Measurements from ENCODE around the gene IL4I1. TPM values are rescaled to one million over a fixed set of nuclear protein-coding genes. Genes with fewer than 3 reads are reported as not detected.

Gene IL4I1
- total RNA-seq, 6 donors from 2014 or later = 0.44 to 7.3 (median 2.1) TPM

DNA sequence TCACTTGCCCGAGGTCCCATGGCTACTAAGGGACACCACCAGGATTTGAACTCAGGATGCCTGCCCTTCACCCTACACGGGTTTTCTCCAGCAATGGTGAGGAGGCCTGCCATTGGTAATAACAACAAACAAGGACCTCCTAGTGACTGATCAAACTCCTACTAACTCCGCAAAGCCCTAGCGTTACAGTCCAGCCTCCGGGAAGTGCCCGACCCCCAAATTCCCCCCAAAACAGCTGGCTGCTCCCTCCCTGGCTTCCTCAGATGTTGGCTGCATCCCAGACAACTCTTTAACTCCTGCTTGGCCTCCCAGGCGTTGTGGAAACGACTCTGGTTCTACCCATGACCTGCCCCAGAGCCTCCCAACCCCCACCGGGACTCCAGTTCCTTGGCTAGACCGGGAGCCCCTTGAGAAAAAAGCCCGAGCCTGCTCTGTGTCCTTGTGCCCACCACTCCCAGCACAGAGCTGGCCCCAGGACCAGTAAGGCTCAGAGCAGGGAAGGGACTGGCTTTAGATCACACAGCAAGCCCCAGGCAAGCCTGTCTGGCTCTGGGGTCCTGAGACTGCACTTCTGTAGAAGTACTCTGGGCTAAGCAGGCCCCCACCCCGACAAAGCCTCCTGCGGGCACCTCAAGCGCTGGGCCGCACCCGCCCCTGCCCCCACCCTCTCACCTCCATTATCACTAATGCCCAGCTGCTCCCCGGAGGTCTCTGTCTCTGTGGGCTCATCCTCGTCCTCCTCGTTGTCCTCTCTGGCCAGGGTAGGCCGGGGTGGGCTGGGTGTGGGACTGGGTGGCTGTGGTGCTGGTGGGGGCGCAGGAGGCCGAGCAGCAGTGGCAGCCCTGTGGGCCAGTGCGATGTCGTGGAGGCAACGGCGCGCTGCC lies 24.2 kb downstream of the IL4I1 start:
- no peak for ATAC-seq (ENCODE audit: low FRiP score in 2 of 2)
- Histone ChIP-seq H3K4me3 (no peak overlapping the region), H3K27ac (peak overlapping the region in 1 of 4 donors; percentile 32), H3K27me3 (no peaks in the 10 kb centered on the region), H3K36me3 (peaks cover 0 to 14% (median 7%) of the 10 kb centered on the region in 4 donors), H3K4me1 (peaks cover 32 to 51% (median 40%) of the 10 kb centered on the region in 4 donors), H3K9me3 (no peaks in the 10 kb centered on the region)
- DNase-seq = no peak
- WGBS, 2 donors = 78 to 89% methylated on average over 3 to 27 of the region's 27 CpGs
- TF ChIP-seq POLR2AphosphoS5 (IDR thresholded peaks at IDR 0.05) = no peak
- TF ChIP-seq POLR2A (IDR thresholded peaks at IDR 0.05) = no peak
- TF ChIP-seq, protein P1, sequence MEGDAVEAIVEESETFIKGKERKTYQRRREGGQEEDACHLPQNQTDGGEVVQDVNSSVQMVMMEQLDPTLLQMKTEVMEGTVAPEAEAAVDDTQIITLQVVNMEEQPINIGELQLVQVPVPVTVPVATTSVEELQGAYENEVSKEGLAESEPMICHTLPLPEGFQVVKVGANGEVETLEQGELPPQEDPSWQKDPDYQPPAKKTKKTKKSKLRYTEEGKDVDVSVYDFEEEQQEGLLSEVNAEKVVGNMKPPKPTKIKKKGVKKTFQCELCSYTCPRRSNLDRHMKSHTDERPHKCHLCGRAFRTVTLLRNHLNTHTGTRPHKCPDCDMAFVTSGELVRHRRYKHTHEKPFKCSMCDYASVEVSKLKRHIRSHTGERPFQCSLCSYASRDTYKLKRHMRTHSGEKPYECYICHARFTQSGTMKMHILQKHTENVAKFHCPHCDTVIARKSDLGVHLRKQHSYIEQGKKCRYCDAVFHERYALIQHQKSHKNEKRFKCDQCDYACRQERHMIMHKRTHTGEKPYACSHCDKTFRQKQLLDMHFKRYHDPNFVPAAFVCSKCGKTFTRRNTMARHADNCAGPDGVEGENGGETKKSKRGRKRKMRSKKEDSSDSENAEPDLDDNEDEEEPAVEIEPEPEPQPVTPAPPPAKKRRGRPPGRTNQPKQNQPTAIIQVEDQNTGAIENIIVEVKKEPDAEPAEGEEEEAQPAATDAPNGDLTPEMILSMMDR (IDR thresholded peaks at IDR 0.05) = no peak
- TF ChIP-seq EP300 (IDR thresholded peaks at IDR 0.05) = no peak

GRCh38 chr19:49871349-49871985 lies 25.2 kb downstream of the IL4I1 start:
- DNase-seq (no peak), ATAC-seq (ENCODE audit: low FRiP score in 2 of 2) (no peak)
- H3K27me3 ChIP-seq = no peaks in the 10 kb centered on the region
- H3K27ac ChIP-seq = no peak overlapping the region
- peaks cover 36 to 55% (median 43%) of the 10 kb centered on the region in 4 donors for H3K4me1 ChIP-seq
- WGBS, 2 donors = 94 to 97% methylated on average over 7 to 17 of the region's 17 CpGs
- TF ChIP-seq POLR2AphosphoS5 (IDR thresholded peaks at IDR 0.05) (no peak), EP300 (IDR thresholded peaks at IDR 0.05) (no peak), POLR2A (IDR thresholded peaks at IDR 0.05) (no peak)
- TF ChIP-seq, protein P1 (IDR thresholded peaks at IDR 0.05) = no peak
- H3K9me3 ChIP-seq = no peaks in the 10 kb centered on the region
- peaks cover 0 to 14% (median 7%) of the 10 kb centered on the region in 4 donors for H3K36me3 ChIP-seq
- H3K4me3 ChIP-seq = no peak overlapping the region

- DNase-seq = peak in 1 of 2 donors; percentile 69
- H3K27me3 ChIP-seq = no peaks in the 10 kb centered on the region
- peaks cover 42 to 61% (median 48%) of the 10 kb centered on the region in 4 donors for H3K4me1 ChIP-seq
- H3K9me3 ChIP-seq = no peaks in the 10 kb centered on the region
- peak overlapping the region; percentile 17 to 78 (median 53) for H3K4me3 ChIP-seq
- 77% methylated on average over 15 of the region's 15 CpGs; no CpG with 5 or more reads in 1 of the 2 donors for WGBS, 2 donors
- peak overlapping the region; percentile 87 to 94 (median 90) for H3K27ac ChIP-seq
- H3K36me3 ChIP-seq = peaks cover 0 to 14% (median 7%) of the 10 kb centered on the region in 4 donors
- TF ChIP-seq POLR2AphosphoS5 (IDR thresholded peaks at IDR 0.05) (no peak), EP300 (IDR thresholded peaks at IDR 0.05) (no peak), POLR2A (IDR thresholded peaks at IDR 0.05) (no peak)
- TF ChIP-seq, protein P1 (IDR thresholded peaks at IDR 0.05) = no peak
- no peak for ATAC-seq (ENCODE audit: low FRiP score in 2 of 2)
Measured at GRCh38 chr19:49870309-49870901, 26.3 kb downstream of the IL4I1 start.

DNA sequence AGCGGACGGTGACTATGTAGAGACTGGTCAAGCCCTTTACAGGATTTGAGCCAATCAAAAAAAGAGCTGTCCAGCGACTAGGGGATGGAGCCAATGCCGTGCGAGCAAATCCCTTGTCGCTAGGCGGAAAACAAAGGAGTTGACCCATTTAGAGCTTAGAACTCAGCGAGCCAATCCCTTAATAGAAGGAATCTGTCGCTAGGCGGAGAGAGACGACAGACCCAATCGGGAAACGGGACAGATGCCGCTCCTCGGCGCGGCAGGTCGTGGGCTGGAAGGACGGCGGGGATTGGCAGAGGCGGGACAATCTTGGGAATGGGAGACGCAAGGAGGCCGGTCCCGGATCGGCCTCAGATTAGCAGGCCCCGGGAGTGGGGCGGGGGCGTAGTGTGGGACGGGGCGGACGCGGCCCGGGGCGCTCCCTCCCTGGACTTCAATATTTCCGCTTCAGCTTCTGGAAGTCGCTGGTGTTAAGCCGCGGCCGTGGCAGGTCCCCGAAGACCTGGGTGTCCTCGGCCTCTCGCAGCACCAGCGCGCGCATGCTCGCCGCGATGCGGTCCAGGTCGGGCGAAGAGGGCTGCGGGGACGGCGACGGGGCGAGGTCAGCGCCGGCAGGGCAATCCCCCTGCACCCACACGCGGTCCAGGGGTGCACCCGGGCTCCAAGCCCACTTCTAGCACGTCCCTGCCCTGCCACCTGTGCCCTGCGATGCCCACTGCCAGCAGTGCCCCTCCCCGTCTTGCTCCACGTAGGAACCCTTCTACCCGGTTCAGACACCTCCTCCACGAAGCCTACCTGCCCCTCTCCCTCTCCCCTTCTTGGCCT lies 27.0 kb downstream of the IL4I1 start:
- ATAC-seq (ENCODE audit: low FRiP score in 2 of 2) = peak; percentile 89 to 93

More for the DNA sequence above, 27.0 kb downstream of the IL4I1 start:
- peak in 2 of 4 donors; percentile 87 to 89 for TF ChIP-seq POLR2A (IDR thresholded peaks at IDR 0.05)
- no peak for TF ChIP-seq EP300 (IDR thresholded peaks at IDR 0.05)
- TF ChIP-seq POLR2AphosphoS5 (IDR thresholded peaks at IDR 0.05) = peak; percentile 72 to 83
- TF ChIP-seq, protein P1 (IDR thresholded peaks at IDR 0.05) = peak in 2 of 6 experiments; percentile 25 to 33
- WGBS, 2 donors = 0 to 1% methylated on average over 17 to 39 of the region's 67 CpGs
- H3K4me1 ChIP-seq = peaks cover 43 to 60% (median 47%) of the 10 kb centered on the region in 4 donors
- peaks cover 0 to 19% (median 7%) of the 10 kb centered on the region in 4 donors for H3K36me3 ChIP-seq
- DNase-seq = peak; percentile 95
- no peaks in the 10 kb centered on the region for H3K9me3 ChIP-seq
- peak overlapping the region; percentile 17 to 78 (median 53) for H3K4me3 ChIP-seq
- peak overlapping the region; percentile 88 to 94 (median 93) for H3K27ac ChIP-seq
- H3K27me3 ChIP-seq = no peaks in the 10 kb centered on the region
